HL-60/S4 treated with phorbol 12-myristate 13-acetate at 8.2 ng/mL for 4 days and 3 days (cell line): Measurements from ENCODE around the gene PRKCE.

ENCODE experiments used
- in situ Hi-C: fragments of 300-500 bp; cut with MboI; formaldehyde crosslinking; loops from 2 replicates; pipeline ENCODE4 v1.15.0; 2022; ENCODE audit warnings: low sequenced_read_pairs

The PRKCE gene

GRCh38 chr2:45631319-45631718 is 20.2 kb upstream of the PRKCE start:
- in situ Hi-C loops: no loop called here

- in situ Hi-C loops: no loop called here
Observed at GRCh38 chr2:45631955-45632354, 19.5 kb upstream of the PRKCE start.

- in situ Hi-C loops: no loop called here
Observed at GRCh38 chr2:45634223-45634622, 17.3 kb upstream of the PRKCE start.

DNA sequence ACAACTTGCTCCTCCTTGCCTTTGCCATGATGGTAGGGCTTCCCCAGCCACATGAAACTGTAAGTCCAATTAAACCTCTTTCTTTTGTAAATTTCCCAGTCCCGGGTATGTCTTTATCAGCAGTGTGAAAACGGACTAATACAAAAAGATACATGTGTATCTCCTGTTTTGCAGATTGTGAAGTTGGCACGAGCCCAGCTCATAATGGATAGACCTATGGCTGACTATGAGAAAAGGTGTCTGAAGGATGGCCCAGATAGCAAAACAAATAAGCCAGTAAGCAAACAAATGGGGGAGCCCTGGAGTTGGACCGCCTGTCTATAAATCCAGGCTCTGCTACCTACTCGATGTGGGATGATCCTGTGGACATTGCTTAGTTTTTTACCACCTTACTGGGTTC is 15.5 kb upstream of the PRKCE start:
- in situ Hi-C loops: no loop called here

DNA sequence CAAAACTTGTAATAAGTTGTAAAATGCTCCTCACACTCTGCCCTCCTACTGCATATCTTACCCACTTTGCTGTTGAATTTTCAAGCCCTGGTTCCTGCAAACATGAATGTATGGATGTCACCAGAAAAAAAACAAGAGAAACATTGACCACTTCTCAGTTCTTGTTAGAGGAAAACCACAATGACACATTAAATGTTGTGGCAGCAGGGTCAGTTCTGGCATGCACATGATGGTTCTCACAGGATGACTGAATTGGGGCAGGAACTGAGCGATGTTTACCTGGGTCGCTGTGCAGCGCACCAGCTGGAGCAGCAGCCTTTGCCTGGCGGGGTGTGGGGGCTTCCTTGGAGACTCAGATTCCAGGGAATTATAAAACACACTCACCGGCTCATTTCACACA is 14.0 kb upstream of the PRKCE start:
- in situ Hi-C loops: no loop called here

GRCh38 chr2:45640576-45640975 is 10.9 kb upstream of the PRKCE start:
- in situ Hi-C loops: loop anchor here (10.0 kb wide), 1 partner anchor 294 kb away; no protein-coding TSS in a partner anchor

GRCh38 chr2:45643095-45643494 is 8.4 kb upstream of the PRKCE start:
- in situ Hi-C loops: loop anchor here (10.0 kb wide), 1 partner anchor 292 kb away; no protein-coding TSS in a partner anchor

DNA sequence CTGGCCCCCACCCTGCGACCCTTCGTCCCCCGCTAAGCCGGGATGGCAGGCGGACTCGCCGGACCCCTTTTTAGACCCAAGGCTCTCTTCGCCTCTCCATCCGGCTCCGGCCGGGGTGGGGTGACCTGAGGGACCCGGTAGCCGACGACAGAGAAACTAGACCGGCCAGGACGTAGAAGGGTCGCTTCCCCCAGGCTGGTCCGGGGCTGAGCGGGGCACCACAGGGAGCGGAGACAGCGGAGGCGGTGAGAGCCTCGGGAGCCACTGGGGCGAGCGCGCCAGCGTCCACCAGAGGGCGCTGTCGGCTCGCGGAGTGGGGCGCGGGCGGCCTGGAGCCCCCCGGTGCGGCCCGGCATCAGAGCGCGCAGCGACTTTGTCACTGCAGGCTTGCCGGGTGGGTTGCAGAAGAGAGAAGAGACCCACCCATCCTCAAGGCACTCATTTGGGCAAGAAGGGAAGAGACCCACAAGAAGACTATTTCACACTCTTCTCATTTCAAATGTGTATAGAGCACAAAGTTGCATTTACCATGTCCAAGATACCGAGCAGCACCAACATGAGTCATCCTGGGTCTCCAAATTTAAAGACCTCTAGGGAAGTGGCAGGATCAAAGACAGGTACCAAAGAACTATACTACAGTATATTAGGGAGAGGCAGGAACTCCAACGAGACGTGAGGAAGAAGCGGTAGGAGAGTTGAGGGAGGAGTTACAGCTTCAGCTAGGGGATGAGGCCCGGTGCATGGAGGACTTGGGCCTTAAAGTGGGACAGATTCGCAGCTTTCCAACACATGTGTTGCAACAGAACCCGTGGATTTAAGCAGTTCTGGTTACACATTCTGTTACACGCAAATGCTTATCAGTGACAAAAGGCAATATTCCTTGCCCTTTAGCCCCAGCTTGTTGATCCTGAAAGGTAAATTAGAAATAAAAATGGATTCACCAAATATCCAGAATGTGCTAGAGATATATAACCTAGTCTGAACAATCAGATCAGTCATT is 7.6 kb upstream of the PRKCE start:
- in situ Hi-C loops: loop anchor here (10.0 kb wide), 1 partner anchor 291 kb away; no protein-coding TSS in a partner anchor

DNA sequence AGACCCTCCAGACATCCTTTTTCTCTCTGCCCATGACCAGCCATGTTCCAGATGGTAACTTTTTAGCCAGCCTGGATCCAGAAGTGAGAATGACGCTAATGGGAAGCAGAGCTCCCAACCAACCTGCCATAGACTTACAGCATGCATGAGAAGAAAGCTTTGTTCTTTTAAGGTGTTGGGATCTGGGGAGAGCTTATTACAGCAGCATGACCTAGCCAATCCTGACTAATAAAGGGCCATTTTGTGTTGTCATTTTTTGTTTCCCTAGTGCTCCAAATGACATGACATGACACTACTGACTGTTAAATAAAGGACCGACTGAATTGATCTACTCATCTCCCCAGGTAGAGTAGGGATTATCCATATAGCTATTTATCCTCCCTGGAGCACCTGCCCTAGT is 5.2 kb upstream of the PRKCE start:
- in situ Hi-C loops: loop anchor here (5.0 to 10.0 kb wide), 2 partner anchors 131 to 289 kb away; no protein-coding TSS in a partner anchor

GRCh38 chr2:45647356-45647755 is 4.1 kb upstream of the PRKCE start:
- in situ Hi-C loops: loop anchor here (5.0 to 10.0 kb wide), 2 partner anchors 130 to 287 kb away; no protein-coding TSS in a partner anchor

DNA sequence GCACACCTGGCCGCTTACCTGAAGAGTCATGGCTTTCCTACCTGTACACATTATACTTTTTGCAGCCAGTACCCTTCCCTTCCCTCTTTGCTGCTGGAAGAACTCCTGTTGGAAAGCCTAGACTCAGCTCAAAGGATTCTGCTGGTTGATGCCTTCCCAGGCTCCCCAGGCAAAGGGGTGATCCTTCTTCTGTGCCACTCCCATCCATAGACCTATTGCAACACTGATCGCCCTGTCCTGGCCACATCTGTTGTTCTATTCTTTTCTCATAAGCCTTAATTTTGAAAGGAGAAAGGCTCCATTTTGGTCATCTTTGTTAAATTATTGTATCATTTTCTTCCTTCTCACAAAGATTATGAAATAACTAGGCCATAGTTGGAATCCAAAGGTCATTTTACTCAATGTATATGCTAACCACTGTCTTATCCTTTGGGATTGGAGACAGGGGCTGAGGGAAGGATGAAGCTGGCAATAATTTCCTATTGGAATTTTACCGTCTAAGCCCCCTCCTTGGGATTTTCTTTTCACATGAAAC is 3.4 kb upstream of the PRKCE start:
- in situ Hi-C loops: loop anchor here (5.0 to 10.0 kb wide), 2 partner anchors 129 to 287 kb away; no protein-coding TSS in a partner anchor

- in situ Hi-C loops: loop anchor here (5.0 to 10.0 kb wide), 2 partner anchors 129 to 286 kb away; no protein-coding TSS in a partner anchor
Observed at GRCh38 chr2:45648636-45649035, 2.8 kb upstream of the PRKCE start.

- in situ Hi-C loops: loop anchor here (5.0 to 10.0 kb wide), 2 partner anchors 128 to 285 kb away; no protein-coding TSS in a partner anchor
Observed at GRCh38 chr2:45649462-45649857, 2.0 kb upstream of the PRKCE start.

DNA sequence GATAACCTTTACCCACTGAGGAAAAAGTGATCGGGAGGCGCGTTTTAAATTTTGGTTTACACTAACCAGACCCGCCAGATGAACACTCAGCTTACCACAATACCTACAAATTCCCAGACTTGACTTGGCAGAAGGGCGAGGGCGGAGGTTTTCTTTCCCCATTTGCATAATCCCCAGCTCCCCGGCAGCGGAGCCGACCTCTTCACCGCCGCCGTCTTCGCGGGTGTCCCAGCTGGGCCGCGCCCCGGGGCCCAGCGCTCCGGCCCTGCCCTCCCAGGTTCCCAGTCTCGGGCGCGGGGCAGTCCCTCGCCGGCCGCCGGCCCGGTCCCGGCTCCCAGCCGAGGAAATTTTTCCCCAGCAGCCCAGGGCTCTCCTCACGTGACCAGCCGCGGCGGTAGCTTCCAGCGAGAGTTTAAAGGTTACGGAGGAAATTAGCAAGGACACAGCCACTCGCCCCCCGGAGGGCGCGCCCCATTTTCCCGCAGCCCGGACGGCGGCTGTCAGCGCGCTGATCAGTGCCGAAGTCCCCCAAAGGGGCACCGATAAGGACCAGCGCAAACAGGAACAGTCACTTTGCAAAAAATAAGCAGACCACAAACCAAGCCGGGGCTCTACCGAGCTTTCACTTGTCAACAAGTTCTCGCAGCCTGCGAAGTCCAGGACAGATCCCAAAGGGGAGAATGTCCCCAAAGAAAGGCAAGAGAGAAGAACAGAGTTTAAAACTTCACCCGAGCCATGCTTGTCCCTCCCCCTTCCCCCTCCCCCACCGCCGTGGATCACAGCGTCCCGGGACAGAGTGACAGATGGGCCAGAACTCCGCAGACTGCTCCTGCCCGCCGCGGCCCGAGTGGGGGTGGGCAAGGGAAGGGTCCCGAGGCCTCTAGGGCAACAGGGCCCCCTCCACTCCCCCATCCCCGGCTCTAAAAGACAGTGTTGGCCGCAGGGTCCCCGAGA is 1.3 kb upstream of the PRKCE start:
- in situ Hi-C loops: loop anchor here (5.0 to 10.0 kb wide), 2 partner anchors 127 to 285 kb away; no protein-coding TSS in a partner anchor

DNA sequence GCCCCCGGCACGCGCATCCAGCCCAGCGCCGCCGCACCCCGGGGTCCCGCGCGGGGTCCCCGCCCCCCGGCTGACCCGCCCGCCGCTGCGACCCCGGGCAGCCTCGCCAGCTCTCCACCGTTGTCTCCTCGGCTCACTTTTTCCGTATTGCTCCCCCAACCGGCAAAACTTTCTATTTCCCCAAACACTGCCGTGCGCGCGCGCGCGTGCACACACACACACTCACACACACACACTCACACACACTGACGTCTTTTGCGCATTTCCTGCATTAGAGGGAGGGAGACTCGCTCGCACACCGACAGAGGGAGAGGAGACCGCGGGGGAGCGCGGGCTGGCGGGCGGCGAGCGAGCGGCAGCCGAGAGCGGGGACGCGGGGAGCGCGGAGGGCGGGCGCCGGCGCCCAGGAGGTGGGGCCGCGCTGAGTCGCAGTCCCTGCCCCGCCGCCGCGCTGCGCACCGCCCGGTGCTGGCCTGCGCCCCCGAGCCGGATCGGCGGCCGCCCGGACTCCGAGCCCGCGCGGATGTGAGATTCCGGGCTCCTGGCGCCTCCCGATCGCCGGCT is 542 bp upstream of the PRKCE start:
- in situ Hi-C loops: no loop called here

DNA sequence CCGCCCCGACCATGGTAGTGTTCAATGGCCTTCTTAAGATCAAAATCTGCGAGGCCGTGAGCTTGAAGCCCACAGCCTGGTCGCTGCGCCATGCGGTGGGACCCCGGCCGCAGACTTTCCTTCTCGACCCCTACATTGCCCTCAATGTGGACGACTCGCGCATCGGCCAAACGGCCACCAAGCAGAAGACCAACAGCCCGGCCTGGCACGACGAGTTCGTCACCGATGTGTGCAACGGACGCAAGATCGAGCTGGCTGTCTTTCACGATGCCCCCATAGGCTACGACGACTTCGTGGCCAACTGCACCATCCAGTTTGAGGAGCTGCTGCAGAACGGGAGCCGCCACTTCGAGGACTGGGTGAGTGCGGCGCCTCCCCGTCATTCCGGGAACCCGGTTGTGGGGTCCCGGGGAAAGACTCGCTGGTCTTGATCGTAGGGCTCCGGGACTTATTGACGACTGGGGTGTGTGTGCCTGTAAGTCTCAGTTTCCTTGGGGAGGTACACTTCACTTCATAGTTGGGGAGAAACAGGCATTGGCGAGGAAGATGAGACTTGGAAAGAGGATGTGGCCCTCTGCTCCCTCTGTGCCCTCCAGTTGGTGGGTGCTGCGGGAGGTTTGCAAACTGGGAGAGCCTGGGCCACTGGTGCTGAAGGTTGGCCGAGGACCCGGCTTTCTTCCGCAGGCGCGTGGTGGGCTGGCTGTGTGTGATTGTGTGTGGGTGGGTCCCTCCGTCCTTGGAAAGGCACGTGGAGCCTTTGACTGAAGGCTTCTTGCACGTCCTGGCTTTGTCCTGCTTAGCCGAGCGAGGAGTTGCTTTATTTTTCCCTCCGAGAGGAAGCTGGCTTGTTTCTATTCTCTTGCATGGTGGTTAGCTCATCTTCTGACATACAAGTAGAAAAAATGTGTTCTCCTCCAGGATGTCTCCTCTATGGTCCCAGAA is 886 bp downstream of the PRKCE start:
- in situ Hi-C loops: no loop called here

DNA sequence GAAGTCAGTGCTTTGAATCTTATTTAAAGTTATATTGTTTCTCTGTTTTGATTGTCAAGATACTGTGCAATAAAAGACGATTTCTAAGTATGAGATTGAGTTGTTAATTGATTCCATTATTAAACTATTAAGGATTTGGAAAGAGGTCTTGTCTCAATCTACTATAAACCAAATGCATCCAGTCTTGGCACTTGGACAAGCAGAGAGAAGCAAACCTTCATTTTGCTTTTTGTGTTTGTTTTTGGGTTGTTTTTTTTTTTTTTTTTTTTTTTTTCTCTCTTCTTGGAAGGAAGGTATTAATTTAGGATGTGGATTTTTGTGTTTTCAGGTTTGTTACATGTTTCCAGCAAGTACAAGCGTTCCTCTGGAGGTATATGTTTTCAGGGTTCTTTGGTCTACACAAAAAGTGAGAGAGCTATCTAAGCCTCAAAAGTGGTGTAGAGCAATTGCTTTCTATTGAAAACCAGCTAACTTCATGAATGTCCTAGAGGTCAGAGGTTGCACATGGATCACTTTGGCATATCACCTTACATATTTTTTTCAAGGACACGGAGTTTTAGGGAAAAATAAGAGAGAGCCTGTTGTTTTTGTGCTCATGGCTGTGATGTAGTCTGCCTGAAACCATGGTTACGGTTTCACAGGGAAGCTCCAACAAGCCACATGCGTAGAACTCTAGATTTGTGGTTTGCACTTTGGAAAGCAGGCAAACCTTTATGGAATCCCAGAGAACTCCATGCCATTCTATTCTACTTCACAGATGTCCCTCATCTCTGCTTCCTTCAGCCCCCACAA is 1.8 kb downstream of the PRKCE start:
- in situ Hi-C loops: no loop called here

- in situ Hi-C loops: no loop called here
Observed at GRCh38 chr2:45654250-45654649, 2.8 kb downstream of the PRKCE start.
